Tibial artery (tissue), 4 donors: ENCODE data around the gene CARD6.

Experiments used
- DNase-seq, 2 donors: peaks; one replicate each; pipeline ENCODE4 v3.0.0-alpha.2; 2019
- H3K27ac ChIP-seq, 2 donors: fragments of 200-600 bp; sonication (generic) in 1 of 2; 1 replicate in 1 of 2; 2 replicates in 1 of 2; pipeline ENCODE4 v1.5.1; 2018 to 2019; ENCODE audit warnings: mild to moderate bottlenecking in 1 of 2
- H3K27me3 ChIP-seq, 2 donors: fragments of 200-600 bp; sonication (generic) in 1 of 2; one replicate each; pipeline versions ENCODE4 v1.5.1 to v1.6.0; 2016 to 2019
- H3K36me3 ChIP-seq, 3 donors: fragments of 200-600 bp; sonication (generic) in 2 of 3; one replicate each; pipeline ENCODE4 v1.5.1; 2016 to 2019; ENCODE audit warnings: mild to moderate bottlenecking in 2 of 3
- H3K4me1 ChIP-seq, 4 donors: fragments of 200-600 bp; sonication (generic) in 2 of 4; 1 replicate in 3 of 4; 2 replicates in 1 of 4; pipeline ENCODE4 v1.5.1; 2016 to 2019
- H3K4me3 ChIP-seq, 2 donors: fragments of 200-600 bp; sonication (generic) in 1 of 2; 1 replicate in 1 of 2; 2 replicates in 1 of 2; pipeline ENCODE4 v1.5.1; 2018 to 2019; ENCODE audit warnings: mild to moderate bottlenecking in 2 of 2
- H3K9me3 ChIP-seq, 3 donors: fragments of 200-600 bp; sonication (generic) in 1 of 3; one replicate each; pipeline ENCODE4 v1.5.1; 2016 to 2019
- intact Hi-C: fragments of 100-400 bp; cut with DNase I; formaldehyde crosslinking; loops from one replicate; pipeline ENCODE4 v1.15.0; 2023; ENCODE audit warnings: low total_unique reads
- TF ChIP-seq, protein P1 (sequence below), 2 experiments: fragments of 200-600 bp in 1 of 2; fragments of 450-650 bp in 1 of 2; IDR thresholded peaks; one replicate each; pipeline ENCODE4 v1.5.1; 2017 to 2019; ENCODE audit warnings: antibody characterized with exemption in 2 of 2, mild to moderate bottlenecking in 1 of 2, moderate library complexity in 1 of 2

Gene CARD6

GRCh38 chr5:40838086-40838485, 3.1 kb upstream of the CARD6 start:
- intact Hi-C loops = loop anchor here (10.0 kb wide), 1 partner anchor 83 kb away; the partner anchor contains the start of gene TTC33
- Histone ChIP-seq H3K4me3 (no peak overlapping the region), H3K27me3 (peaks cover 0 to 5% of the 10 kb centered on the region in 2 donors), H3K9me3 (no peaks in the 10 kb centered on the region), H3K27ac (no peak overlapping the region), H3K36me3 (peaks cover 6 to 10% (median 8%) of the 10 kb centered on the region in 3 donors), H3K4me1 (peaks cover 0 to 22% (median 12%) of the 10 kb centered on the region in 4 donors)
- no peak for DNase-seq
- TF ChIP-seq, protein P1, sequence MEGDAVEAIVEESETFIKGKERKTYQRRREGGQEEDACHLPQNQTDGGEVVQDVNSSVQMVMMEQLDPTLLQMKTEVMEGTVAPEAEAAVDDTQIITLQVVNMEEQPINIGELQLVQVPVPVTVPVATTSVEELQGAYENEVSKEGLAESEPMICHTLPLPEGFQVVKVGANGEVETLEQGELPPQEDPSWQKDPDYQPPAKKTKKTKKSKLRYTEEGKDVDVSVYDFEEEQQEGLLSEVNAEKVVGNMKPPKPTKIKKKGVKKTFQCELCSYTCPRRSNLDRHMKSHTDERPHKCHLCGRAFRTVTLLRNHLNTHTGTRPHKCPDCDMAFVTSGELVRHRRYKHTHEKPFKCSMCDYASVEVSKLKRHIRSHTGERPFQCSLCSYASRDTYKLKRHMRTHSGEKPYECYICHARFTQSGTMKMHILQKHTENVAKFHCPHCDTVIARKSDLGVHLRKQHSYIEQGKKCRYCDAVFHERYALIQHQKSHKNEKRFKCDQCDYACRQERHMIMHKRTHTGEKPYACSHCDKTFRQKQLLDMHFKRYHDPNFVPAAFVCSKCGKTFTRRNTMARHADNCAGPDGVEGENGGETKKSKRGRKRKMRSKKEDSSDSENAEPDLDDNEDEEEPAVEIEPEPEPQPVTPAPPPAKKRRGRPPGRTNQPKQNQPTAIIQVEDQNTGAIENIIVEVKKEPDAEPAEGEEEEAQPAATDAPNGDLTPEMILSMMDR (IDR thresholded peaks at IDR 0.05) = no peak

DNA sequence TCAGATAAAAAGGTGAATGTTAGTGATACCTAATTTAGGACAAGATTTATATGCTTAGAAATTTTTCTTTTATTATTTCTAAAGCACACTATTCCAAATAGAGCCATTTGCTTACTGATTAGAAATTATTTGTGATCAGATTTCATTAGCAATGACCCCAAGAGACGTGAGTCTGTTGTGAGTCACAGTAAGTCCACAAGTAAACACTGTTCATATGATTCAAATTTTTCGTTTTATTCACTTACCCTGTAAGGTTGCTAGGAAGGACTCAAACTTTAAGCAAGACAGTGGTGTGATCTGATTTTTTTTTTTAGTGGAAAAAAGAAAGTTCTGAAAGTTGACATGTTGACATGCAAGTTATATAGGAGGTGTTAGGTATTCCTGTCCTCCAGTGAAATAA, 1.2 kb downstream of the CARD6 start:
- H3K9me3 ChIP-seq = no peaks in the 10 kb centered on the region
- peaks cover 0 to 5% of the 10 kb centered on the region in 2 donors for H3K27me3 ChIP-seq
- H3K27ac ChIP-seq = no peak overlapping the region
- TF ChIP-seq, protein P1 (IDR thresholded peaks at IDR 0.05) = no peak
- no peaks in the 10 kb centered on the region for H3K36me3 ChIP-seq
- no peak for DNase-seq
- no peaks in the 10 kb centered on the region for H3K4me1 ChIP-seq
- intact Hi-C loops = no loop called here
- peak overlapping the region; percentile 31 to 39 for H3K4me3 ChIP-seq

GRCh38 chr5:40844565-40844964, 3.4 kb downstream of the CARD6 start:
- Histone ChIP-seq H3K27me3 (peaks cover 0 to 5% of the 10 kb centered on the region in 2 donors), H3K27ac (no peak overlapping the region), H3K4me1 (no peaks in the 10 kb centered on the region), H3K4me3 (no peak overlapping the region), H3K9me3 (no peaks in the 10 kb centered on the region), H3K36me3 (peaks cover 0 to 8% (median 0%) of the 10 kb centered on the region in 3 donors)
- TF ChIP-seq, protein P1 (IDR thresholded peaks at IDR 0.05) = no peak
- no peak for DNase-seq
- intact Hi-C loops = no loop called here

GRCh38 chr5:40846371-40846770, 5.2 kb downstream of the CARD6 start:
- intact Hi-C loops = no loop called here
- H3K4me3 ChIP-seq = no peak overlapping the region
- H3K9me3 ChIP-seq = no peaks in the 10 kb centered on the region
- peaks cover 0 to 9% (median 0%) of the 10 kb centered on the region in 3 donors for H3K36me3 ChIP-seq
- TF ChIP-seq, protein P1 (IDR thresholded peaks at IDR 0.05) = no peak
- H3K27me3 ChIP-seq = peaks cover 0 to 5% of the 10 kb centered on the region in 2 donors
- no peak for DNase-seq
- H3K27ac ChIP-seq = no peak overlapping the region
- H3K4me1 ChIP-seq = no peaks in the 10 kb centered on the region

- Histone ChIP-seq H3K36me3 (peaks cover 0 to 15% (median 0%) of the 10 kb centered on the region in 3 donors), H3K27ac (no peak overlapping the region), H3K4me3 (no peak overlapping the region), H3K4me1 (no peaks in the 10 kb centered on the region), H3K27me3 (peaks cover 0 to 2% of the 10 kb centered on the region in 2 donors), H3K9me3 (no peaks in the 10 kb centered on the region)
- TF ChIP-seq, protein P1 (IDR thresholded peaks at IDR 0.05) = no peak
- intact Hi-C loops = no loop called here
- DNase-seq = no peak
These were observed 6.4 kb downstream of the CARD6 start for GRCh38 chr5:40847525-40847924.
